Activated effector memory CD4-positive, alpha-beta T cell treated with Interleukin-2 at 50 U/mL for 16 hours (primary cell): ENCODE measurements around the gene DGKG.

Source experiments
- DNase-seq: peaks from one replicate; pipeline ENCODE4 v3.0.0-alpha.2; 2020

DGKG gene

DNA sequence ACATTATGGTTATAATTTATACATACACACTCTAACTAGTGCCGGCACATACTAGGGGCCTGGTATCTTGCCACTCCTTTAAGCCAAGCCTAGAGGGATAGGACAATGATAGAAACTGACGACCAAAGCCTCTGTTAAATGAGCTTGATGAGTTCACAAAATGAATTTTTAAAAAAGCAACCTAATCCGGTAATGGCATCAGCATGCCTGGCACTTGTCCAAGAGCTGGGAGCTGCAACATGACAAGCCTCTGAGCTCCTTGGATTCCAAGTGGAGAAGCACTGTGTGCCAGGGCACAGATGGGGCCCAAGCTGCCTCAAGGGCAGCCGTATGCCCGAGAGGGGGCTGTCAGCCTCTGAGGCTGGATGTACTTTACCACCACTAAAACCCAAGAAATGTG is 262.9 kb downstream of the DGKG start:
- DNase-seq, result no peak

- no peak for DNase-seq
Observed at GRCh38 chr3:186098740-186099139, 263.3 kb downstream of the DGKG start.

DNA sequence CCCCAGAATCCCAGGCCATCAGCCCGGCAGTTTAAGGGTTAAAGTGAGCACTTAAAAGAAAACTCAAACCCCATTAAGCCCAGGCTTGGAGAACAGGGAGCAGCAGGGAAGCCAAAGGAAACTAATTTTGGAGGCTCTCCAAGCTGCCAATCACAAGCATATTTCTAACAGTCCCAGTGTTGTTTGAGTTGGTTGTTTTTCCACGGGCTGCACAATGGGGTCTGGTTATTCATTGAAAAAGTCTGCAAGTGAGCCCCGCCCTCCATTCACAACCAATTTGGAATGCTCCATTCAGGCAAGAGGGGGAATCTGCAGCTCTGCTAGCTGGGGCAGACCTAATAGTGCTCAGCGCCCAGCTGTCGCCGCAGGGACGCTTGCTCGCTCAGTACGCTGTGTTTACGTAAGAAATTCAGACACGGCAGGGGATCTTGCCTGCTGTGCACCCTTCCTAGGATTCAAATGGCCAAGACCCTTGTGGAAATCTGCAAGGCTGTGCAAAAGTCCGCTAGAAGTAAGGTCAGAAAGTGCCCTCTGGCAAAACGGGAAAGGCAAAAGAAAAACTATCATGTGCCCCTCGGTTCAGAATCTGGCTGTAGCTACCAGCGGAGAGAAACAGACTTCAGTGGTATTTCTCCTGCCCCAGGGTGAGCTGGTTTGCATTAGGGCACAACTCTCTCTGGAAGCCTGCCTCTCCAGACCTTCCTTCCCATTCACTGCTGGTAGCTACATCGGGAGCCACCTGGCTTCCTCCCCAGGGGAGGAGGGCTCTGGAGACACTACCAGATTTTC is 264.2 kb downstream of the DGKG start:
- DNase-seq, result no peak

GRCh38 chr3:186097317-186097662 is 264.7 kb downstream of the DGKG start:
- DNase-seq, result no peak
